ENCODE measurements around the gene NECTIN4.
A peak's percentile ranks its signal among the peaks of the same experiment; 100 is the strongest.
"Not testable (repeated sequence)": the region's sequence is repeated elsewhere in the genome, so short reads cannot be mapped to it uniquely, and the experiment has no call there.

Gene NECTIN4
- total RNA-seq, result 0 to 0.07 reads per million in 2 donors

DNA sequence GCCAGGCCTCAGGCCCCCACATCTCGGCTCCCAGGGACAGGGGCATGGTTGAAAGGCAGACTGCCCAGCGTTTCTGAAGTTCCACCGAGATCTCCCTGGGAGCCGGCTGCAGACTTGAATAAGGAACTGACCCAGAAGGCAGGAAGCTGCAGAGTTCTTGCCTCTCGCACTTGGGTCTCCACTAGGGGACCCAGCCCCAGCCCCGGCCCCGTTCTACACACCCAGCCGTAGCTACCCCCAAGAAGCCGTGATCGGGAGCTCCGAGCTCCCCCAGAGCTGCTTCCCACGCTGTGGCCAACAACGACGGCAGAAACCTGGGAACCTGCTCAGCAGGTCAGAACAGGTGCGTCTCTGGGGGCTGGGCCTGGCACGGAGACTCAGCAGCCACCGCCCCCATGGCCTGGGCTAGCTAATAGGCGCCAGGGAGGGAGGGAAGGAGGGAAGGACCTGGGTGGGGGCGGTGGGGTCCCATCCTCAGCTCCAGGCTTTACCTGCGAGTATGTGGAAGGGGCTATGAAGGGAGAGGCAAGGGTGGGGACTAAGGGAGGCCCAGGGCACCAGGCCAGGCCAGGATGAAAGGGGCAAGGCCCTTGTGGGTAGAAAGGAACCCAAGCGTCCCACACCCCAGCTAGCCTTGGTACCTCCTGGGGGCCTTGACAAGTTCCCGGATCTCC is at the start of gene NECTIN4:
TSS of gene NECTIN4 (minus strand) at position 308 of the 674 bp plus-strand sequence. CDS start at position 46, 262 bp downstream.
- DNase-seq, result no peak

GRCh38 chr1:161138431-161138830 is 49.1 kb upstream of the NECTIN4 start:
- no peak for DNase-seq

- DNase-seq, result no peak
These were observed 48.5 kb upstream of the NECTIN4 start for GRCh38 chr1:161137881-161138280.

- no peak for DNase-seq
These were observed 43.9 kb upstream of the NECTIN4 start for GRCh38 chr1:161133220-161133740.

- peak; percentile 80 for DNase-seq
These were observed 43.3 kb upstream of the NECTIN4 start, which contains the start of gene DEDD for GRCh38 chr1:161132410-161133219. Gene DEDD, minus strand, starts transcription at chr1:161132667. Its CDS starts 8,205 bp downstream, at chr1:161124462.

GRCh38 chr1:161131523-161132409 is 42.4 kb upstream of the NECTIN4 start:
- DNase-seq, result no peak

GRCh38 chr1:161130266-161130665 is 40.9 kb upstream of the NECTIN4 start:
- DNase-seq, result no peak

DNA sequence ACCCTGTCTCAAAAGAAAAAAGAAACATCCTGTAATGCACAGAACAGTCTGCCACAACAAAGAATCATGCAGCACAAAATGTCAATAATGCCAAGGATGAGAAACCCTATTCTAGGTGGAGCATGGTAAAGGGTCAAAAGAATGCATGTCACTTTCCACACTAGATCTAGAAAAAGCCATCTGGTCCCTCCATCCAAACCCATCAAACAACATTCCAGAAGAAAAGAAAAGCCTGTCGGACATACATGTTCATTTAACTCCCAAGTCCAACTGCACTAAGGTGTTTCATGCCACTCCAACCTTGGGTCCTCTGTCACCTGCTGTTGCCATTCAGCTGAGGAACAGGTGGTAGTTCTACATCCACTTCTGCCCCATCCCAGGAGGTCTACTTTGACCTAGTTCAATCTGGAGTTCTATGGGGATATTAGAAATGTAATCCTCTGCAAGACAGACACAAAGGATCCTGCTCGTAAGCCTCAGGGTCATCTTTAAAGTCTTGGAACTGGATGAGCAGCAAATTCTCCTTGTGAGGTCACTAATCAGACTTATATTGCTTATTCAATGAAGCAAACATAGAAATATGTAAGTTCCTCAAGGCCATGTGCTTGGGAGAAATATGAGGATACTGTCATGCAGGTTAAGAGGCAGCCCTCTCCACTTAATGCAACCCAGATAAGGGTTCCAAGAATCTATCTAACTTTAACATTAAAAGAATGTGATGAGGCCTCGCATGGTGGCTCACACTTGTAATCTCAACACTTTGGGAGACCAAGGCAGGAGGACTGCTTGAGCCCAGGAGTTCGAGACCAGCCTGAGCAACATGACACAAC is 39.4 kb upstream of the NECTIN4 start:
- DNase-seq, result no peak

- DNase-seq, result no peak
These were observed 38.3 kb upstream of the NECTIN4 start for GRCh38 chr1:161127649-161128048.

- no peak for DNase-seq
These were observed 33.6 kb upstream of the NECTIN4 start for GRCh38 chr1:161122967-161123366.

- DNase-seq, result no peak
These were observed 32.5 kb upstream of the NECTIN4 start for GRCh38 chr1:161121834-161122233.

- DNase-seq, result no peak
These were observed 31.8 kb upstream of the NECTIN4 start for GRCh38 chr1:161121042-161121650.

DNA sequence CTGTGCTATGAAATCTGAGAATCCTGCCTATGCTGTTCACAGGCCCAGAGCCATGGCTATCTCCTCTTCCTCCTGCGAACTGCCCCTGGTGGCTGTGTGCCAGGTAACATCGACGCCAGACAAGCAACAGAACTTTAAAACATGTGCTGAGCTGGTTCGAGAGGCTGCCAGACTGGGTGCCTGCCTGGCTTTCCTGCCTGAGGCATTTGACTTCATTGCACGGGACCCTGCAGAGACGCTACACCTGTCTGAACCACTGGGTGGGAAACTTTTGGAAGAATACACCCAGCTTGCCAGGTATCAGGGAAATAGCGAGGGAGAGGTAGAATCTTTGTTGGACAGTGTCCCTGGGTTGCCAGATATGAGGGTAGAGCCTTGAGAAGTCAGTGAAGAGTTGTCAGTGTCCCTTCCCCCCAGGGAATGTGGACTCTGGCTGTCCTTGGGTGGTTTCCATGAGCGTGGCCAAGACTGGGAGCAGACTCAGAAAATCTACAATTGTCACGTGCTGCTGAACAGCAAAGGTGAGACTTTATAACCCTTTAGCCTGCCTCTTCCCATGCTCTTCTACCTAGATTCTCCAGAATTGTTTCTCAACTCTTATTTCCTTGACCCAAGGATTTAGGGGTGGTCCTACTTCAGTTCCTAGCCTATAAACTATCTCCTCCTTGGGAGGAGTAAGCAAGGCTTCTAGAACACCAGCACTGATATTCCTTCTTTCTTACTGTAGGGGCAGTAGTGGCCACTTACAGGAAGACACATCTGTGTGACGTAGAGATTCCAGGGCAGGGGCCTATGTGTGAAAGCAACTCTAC is 29.9 kb upstream of the NECTIN4 start:
- peak; percentile 39 for DNase-seq

DNA sequence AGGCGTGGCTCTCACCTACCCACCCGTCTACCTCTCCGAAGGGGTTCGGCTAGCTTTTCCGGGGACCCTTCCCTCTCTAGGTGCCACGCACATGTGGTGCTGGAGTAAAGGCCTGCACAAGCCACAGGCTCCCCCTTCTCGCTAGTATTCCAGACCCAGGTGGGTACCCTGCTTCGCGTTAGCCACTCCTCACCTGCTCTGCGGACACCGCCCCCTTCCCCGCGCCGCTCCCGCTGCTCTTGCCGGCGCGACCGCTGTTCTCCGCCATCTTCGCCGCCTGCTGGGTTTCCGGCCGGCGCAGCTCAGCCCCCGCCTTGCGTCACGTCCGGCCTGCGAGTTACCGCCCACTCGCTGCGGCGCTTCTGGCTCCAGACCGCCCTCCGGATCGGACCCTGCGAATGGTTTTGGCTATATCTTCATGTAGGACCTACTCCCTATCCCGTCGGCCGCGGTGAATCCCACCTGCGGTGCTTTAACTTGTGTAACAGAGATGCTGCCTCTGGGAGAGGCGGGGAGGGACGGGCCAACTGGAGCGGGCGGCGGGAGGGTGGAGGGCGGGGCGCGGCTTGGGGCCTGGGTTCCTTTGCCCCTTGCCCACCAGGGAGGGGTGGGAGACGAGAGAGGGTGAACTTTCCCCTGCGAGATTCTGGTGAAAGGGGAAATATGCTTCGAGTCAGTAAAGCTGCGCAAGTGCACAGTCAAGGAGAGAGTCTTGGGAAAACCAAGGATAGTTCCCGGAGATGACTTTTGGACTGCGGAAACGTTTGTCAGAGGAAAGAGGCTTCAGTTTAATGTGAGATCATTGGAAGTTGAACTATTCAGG is 28.6 kb upstream of the NECTIN4 start, which contains the start of the genes NIT1 and PFDN2:
TSS of gene NIT1 (plus strand) at position 347 of the 823 bp plus-strand sequence. CDS start at position 419, 72 bp downstream.
TSS of gene PFDN2 (minus strand) at position 279 of the 823 bp plus-strand sequence. CDS start at position 268, 11 bp downstream.
- peak; percentile 78 for DNase-seq

DNA sequence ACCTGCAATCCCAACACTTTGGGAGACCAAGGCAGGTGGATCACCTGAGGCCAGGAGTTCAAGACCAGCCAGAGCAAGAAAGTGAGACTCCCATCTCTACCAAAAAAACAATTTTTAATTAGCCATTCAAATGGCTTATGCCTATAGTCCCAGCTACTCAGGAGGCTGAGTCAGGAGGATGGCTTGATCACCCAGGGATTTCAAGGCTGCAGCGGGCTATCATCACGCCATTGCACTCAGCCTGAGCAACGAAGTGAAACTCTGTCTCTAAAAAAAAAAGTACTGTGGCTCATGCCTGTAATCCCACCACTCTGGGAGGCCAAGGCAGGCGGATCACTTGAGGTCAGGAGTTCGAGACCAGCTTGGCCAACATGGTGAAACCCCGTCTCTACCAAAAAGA is 26.6 kb upstream of the NECTIN4 start:
- not testable (repeated sequence) for DNase-seq

GRCh38 chr1:161115132-161115711 is 25.9 kb upstream of the NECTIN4 start:
- DNase-seq, result no peak

GRCh38 chr1:161114556-161114955 is 25.2 kb upstream of the NECTIN4 start:
- DNase-seq, result no peak

GRCh38 chr1:161113915-161114314 is 24.6 kb upstream of the NECTIN4 start:
- no peak for DNase-seq

GRCh38 chr1:161111527-161111926 is 22.2 kb upstream of the NECTIN4 start:
- no peak for DNase-seq

All from T-helper 9 cell (primary cell).